T-helper 2 cell treated with Interferon-gamma antibody and Interleukin-4, amounts not matched to agents 5 μg/mL and 100 μg/mL, for 36 hours (primary cell): ENCODE results near the gene EEF1G.
"Not testable (repeated sequence)": the region's sequence is repeated elsewhere in the genome, so short reads cannot be mapped to it uniquely, and the experiment has no call there.

Source experiments
- DNase-seq: peaks from one replicate; pipeline ENCODE4 v3.0.0; 2021; ENCODE audit warnings: low spot score
- H3K27ac Mint-ChIP-seq: one replicate; pipeline ENCODE4 v1.8.0; 2021; ENCODE audit warnings: mild to moderate bottlenecking, mixed read lengths
- H3K27me3 Mint-ChIP-seq: one replicate; pipeline ENCODE4 v1.8.0; 2021; ENCODE audit warnings: low read depth, mixed read lengths
- H3K36me3 Mint-ChIP-seq: one replicate; pipeline ENCODE4 v1.8.0; 2021; ENCODE audit warnings: low read depth, mixed read lengths
- H3K4me1 Mint-ChIP-seq: one replicate; pipeline ENCODE4 v1.8.0; 2021; ENCODE audit warnings: low read depth, mixed read lengths
- H3K4me3 Mint-ChIP-seq: one replicate; pipeline ENCODE4 v1.8.0; 2022; ENCODE audit warnings: mild to moderate bottlenecking, moderate library complexity, mixed read lengths
- H3K9me3 Mint-ChIP-seq: one replicate; pipeline ENCODE4 v1.8.0; 2021; ENCODE audit warnings: mixed read lengths

Gene EEF1G

DNA sequence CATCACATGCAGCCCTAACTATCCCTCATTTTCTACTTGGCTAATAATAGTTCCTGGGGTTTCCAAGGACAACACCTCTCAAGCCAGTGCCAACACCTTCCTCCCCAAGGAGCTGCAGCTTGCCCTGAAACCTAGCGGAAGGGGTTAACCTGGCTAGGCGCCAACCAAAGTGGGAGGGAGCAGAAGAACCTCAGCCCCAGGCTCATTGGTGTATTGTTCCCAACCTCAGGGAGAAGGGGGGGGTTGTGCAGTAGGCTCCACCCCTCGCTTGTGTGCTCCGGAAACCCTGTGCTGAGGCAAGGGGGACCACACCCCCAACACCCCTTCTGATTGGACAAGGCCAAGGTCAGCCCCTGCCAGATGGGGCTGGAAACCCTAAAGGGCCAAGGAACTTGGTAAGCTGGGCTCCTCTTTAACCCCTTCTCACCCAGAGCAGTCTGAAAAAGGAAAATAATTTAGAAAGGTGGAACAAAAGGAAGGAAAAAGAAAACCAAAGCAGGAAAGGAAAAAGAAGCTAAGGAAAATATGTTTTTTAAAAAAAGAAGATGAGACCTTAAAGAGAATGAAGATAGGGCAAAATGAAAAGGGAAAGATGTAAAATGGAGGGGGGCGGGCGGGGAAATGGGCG is 25.5 kb upstream of the EEF1G start:
- peak overlapping the region; percentile 91 for H3K4me3 Mint-ChIP-seq
- no peaks in the 10 kb centered on the region for H3K9me3 Mint-ChIP-seq
- peak; percentile 96 for DNase-seq
- H3K27me3 Mint-ChIP-seq = no peaks in the 10 kb centered on the region
- H3K4me1 Mint-ChIP-seq = peaks cover 39% of the 10 kb centered on the region
- H3K36me3 Mint-ChIP-seq = peaks cover 80% of the 10 kb centered on the region
- peak overlapping the region; percentile 92 for H3K27ac Mint-ChIP-seq

- H3K27ac Mint-ChIP-seq = no peak overlapping the region
Observed at GRCh38 chr11:62595124-62595523, 21.4 kb upstream of the EEF1G start.

DNA sequence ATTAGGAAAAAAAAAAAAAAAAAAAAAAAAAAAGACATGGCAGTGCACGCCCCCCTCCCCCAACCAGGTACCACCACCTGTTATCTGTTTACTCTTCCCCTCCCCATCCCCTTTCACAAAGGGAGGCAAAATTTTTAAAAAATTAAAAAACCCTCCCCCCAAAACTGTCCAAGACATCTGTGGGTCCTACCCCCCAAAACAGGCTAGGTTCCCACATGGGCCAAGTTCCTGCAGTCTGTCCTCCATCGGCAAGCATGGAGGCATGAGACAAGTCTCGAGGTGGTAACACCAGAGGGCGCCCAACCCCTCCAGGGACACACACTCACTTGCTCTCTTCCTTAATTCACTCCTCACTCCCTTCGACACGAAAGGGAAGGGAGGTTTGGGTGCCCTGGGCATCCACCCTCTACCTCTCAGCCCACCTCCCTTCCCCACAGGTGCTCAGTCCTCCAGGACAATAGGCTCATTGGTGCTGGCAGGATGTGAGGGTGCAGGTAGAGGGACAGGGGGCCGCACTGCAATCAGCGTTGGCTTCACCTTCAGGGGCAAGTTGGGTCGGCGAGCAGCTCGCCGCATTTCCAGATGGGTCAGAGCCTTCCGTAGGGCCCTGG is 19.8 kb upstream of the EEF1G start:
- no peaks in the 10 kb centered on the region for H3K27me3 Mint-ChIP-seq
- peaks cover 65% of the 10 kb centered on the region for H3K36me3 Mint-ChIP-seq
- H3K27ac Mint-ChIP-seq = peak overlapping the region; percentile 95
- H3K4me1 Mint-ChIP-seq = peaks cover 41% of the 10 kb centered on the region
- peak overlapping the region; percentile 75 for H3K4me3 Mint-ChIP-seq
- no peaks in the 10 kb centered on the region for H3K9me3 Mint-ChIP-seq
- peak; percentile 72 for DNase-seq

More at GRCh38 chr11:62595124-62595523, 21.4 kb upstream of the EEF1G start:
- no peak overlapping the region for H3K4me3 Mint-ChIP-seq
- peaks cover 81% of the 10 kb centered on the region for H3K36me3 Mint-ChIP-seq
- no peak for DNase-seq
- H3K9me3 Mint-ChIP-seq = no peaks in the 10 kb centered on the region
- peaks cover 48% of the 10 kb centered on the region for H3K4me1 Mint-ChIP-seq
- H3K27me3 Mint-ChIP-seq = no peaks in the 10 kb centered on the region

- no peaks in the 10 kb centered on the region for H3K27me3 Mint-ChIP-seq
- peak overlapping the region; percentile 75 for H3K27ac Mint-ChIP-seq
- peaks cover 37% of the 10 kb centered on the region for H3K4me1 Mint-ChIP-seq
- peaks cover 60% of the 10 kb centered on the region for H3K36me3 Mint-ChIP-seq
- peak overlapping the region; percentile 100 for H3K4me3 Mint-ChIP-seq
- DNase-seq = no peak
- no peaks in the 10 kb centered on the region for H3K9me3 Mint-ChIP-seq
Observed at GRCh38 chr11:62592989-62593421, 19.3 kb upstream of the EEF1G start.

- no peaks in the 10 kb centered on the region for H3K27me3 Mint-ChIP-seq
- no peak for DNase-seq
- H3K36me3 Mint-ChIP-seq = peaks cover 54% of the 10 kb centered on the region
- peak overlapping the region; percentile 100 for H3K4me3 Mint-ChIP-seq
- H3K27ac Mint-ChIP-seq = peak overlapping the region; percentile 96
- H3K9me3 Mint-ChIP-seq = no peaks in the 10 kb centered on the region
- peaks cover 33% of the 10 kb centered on the region for H3K4me1 Mint-ChIP-seq
Observed at GRCh38 chr11:62592146-62592815, 18.6 kb upstream of the EEF1G start.

DNA sequence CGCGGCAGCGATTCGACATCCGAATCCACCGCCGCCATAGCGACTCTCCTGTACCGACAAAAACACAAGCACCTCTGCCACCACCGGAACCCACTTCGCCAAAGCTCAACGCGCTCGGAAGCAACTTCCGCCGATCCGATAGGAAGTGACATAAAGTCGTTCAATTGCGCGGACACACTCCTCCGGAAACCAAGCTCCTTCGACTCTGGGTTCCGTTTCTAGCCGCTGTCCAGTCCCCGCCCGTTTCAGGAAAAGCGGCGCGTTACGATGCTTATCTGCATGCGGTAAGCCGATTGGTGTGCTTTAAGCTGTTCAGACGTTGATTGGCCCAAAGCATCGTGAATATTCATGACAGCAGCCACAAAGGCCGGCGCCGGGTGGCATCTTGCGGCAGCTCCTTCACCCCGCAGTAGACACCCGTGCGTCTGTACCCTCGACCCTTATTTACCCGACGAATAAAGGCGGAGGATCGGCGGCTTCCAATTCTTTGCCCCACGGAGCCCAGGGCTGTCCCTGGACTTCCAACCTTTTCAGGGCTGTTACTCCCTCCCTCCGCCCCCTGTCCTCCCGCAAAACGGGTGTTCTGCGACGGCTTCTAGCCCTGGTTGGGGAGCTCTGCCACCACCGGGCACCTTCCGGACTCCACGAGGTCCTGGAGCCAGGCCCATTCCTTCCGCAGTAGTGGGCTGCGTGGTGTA is 17.9 kb upstream of the EEF1G start, which contains the start of gene TUT1:
TSS of gene TUT1 (minus strand) at position 76 of the 698 bp plus-strand sequence. CDS start at position 38, 38 bp downstream.
- H3K4me1 Mint-ChIP-seq = peaks cover 31% of the 10 kb centered on the region
- peaks cover 50% of the 10 kb centered on the region for H3K36me3 Mint-ChIP-seq

DNA sequence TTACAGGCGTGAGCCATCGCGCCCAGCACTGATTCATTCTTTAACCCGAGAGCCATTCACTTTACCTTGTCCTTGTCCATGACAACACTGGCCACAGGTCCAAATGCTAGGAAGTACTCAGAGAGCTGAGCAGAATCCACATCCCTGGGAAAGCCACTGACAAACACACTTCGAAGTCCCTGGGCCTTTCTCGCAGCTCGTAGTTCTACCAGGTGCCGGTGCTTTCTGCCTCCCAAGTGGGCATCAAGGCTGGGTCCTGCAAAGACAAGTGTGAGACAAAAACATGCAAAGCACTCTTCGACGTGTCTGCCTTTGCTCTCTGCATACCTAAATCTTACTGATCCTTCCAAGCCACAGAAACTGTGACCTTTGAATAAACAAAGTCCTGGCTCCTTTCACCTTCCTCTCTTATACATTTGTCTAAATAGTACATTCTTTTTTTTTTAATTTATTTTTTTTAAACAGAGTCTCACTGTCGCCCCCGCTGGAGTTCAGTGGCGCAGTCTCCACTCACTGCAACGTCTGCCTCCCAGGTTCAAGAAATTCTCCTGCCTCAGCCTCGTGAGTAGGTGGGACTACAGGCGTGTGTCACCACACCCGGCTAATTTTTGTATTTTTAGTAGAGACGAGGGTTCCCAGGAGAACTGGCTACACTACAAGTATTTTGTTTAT is 15.4 kb upstream of the EEF1G start:
- H3K4me1 Mint-ChIP-seq = peaks cover 27% of the 10 kb centered on the region
- H3K27ac Mint-ChIP-seq = no peak overlapping the region
- H3K9me3 Mint-ChIP-seq = no peaks in the 10 kb centered on the region
- peaks cover 34% of the 10 kb centered on the region for H3K36me3 Mint-ChIP-seq
- peak overlapping the region; percentile 43 for H3K4me3 Mint-ChIP-seq
- no peak for DNase-seq
- H3K27me3 Mint-ChIP-seq = no peaks in the 10 kb centered on the region

More for the DNA sequence above, 17.9 kb upstream of the EEF1G start, which contains the start of gene TUT1:
- Mint-ChIP-seq H3K27me3 (no peaks in the 10 kb centered on the region), H3K27ac (peak within 1 kb of the TSS; percentile 96), H3K4me3 (peak within 1 kb of the TSS; percentile 100), H3K9me3 (no peaks in the 10 kb centered on the region)
- DNase-seq = peak; percentile 97

- DNase-seq = not testable (repeated sequence)
Observed at GRCh38 chr11:62585356-62585755, 11.7 kb upstream of the EEF1G start.

DNA sequence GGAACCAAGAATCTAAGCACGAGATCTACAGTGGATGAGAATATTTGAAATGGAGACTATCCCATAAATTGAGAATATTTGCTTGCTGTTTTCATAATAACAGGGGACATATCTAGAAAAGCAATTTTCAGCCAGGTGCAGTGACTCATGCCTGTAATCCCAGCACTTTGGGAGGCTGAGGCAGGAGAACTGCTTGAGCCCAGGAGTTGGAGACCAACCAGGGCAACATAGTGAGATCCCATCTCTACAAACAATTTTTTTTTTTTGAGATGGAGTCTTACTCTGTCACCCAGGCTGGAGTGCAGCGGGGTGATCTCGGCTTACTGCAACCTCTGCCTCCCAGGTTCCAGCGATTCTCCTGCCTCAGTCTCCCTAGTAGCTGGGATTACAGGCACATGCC is 8.0 kb upstream of the EEF1G start:
- not testable (repeated sequence) for H3K4me3 Mint-ChIP-seq, DNase-seq, H3K9me3 Mint-ChIP-seq, H3K4me1 Mint-ChIP-seq, H3K27me3 Mint-ChIP-seq
- H3K36me3 Mint-ChIP-seq = peaks cover 32% of the 10 kb centered on the region
- H3K27ac Mint-ChIP-seq = peak overlapping the region; percentile 8

More at GRCh38 chr11:62585356-62585755, 11.7 kb upstream of the EEF1G start:
- H3K27me3 Mint-ChIP-seq, H3K9me3 Mint-ChIP-seq, H3K4me1 Mint-ChIP-seq, H3K4me3 Mint-ChIP-seq, H3K27ac Mint-ChIP-seq: not testable (repeated sequence)
- peaks cover 26% of the 10 kb centered on the region for H3K36me3 Mint-ChIP-seq

DNA sequence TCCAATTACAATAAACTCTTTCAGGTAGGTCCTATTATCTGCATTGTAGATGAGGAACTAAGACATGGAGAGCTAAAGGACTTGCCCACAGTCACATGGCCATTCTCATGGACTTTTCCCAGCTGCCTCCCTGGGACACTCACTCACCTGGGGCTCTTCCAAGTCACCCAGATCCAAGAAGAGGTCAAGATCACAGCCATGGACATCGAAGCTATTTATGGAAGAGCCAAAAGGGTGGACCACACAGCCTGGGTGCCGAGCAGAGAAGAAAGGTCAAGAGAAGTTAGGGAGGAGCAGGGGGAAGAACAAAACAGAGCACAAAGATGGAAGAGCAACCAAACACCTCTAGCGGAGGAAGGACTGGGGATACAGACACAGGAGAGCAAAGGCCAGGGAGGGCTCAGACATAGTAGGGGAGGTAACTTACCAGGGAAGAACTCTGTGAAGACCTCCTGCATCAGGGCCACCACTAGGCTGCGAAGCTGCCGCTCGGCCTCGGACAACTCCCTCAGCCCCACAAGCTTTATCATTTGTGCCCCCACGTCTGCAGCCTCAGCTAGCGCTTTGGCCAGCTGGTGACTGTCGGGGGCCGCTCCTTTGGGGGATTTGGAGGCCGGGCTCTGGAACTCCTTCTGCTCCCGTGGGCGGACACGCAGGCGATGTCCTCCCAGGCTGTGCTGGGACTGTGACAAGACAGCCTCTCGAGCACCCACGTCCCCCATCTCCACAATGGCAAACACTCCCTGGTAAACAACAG is 7.4 kb upstream of the EEF1G start:
- Mint-ChIP-seq H3K27ac (peak overlapping the region; percentile 8), H3K4me3 (no peak overlapping the region), H3K4me1 (peaks cover 1% of the 10 kb centered on the region)

GRCh38 chr11:62579252-62579651 is 5.6 kb upstream of the EEF1G start:
- H3K9me3 Mint-ChIP-seq = no peaks in the 10 kb centered on the region
- H3K4me3 Mint-ChIP-seq = no peak overlapping the region
- no peak for DNase-seq
- H3K27ac Mint-ChIP-seq = no peak overlapping the region
- H3K4me1 Mint-ChIP-seq = peaks cover 12% of the 10 kb centered on the region
- H3K36me3 Mint-ChIP-seq = peaks cover 35% of the 10 kb centered on the region
- H3K27me3 Mint-ChIP-seq = no peaks in the 10 kb centered on the region

More for the DNA sequence above, 7.4 kb upstream of the EEF1G start:
- Mint-ChIP-seq H3K36me3 (peaks cover 34% of the 10 kb centered on the region), H3K9me3 (no peaks in the 10 kb centered on the region), H3K27me3 (no peaks in the 10 kb centered on the region)
- no peak for DNase-seq

- peaks cover 30% of the 10 kb centered on the region for H3K36me3 Mint-ChIP-seq
- H3K27ac Mint-ChIP-seq = no peak overlapping the region
- H3K4me3 Mint-ChIP-seq = no peak overlapping the region
- no peaks in the 10 kb centered on the region for H3K9me3 Mint-ChIP-seq
- DNase-seq = no peak
- H3K4me1 Mint-ChIP-seq = peaks cover 12% of the 10 kb centered on the region
- no peaks in the 10 kb centered on the region for H3K27me3 Mint-ChIP-seq
Observed at GRCh38 chr11:62578541-62578940, 4.8 kb upstream of the EEF1G start.
